GM13976 (cell line): ENCODE measurements around the gene ZDHHC22.

ENCODE experiments used
- DNase-seq: peaks from one replicate; pipeline ENCODE4 v3.0.0; 2012; ENCODE audit warnings: low spot score
- CTCF ChIP-seq: IDR thresholded peaks from 2 replicates; pipeline ENCODE4 v1.5.1; 2012; ENCODE audit warnings: borderline replicate concordance, mild to moderate bottlenecking; ENCODE audit not compliant: insufficient read depth; ENCODE audit errors: extremely low read depth, missing control alignments, control extremely low read depth
- in situ Hi-C: fragments of 300-500 bp; cut with MboI; formaldehyde crosslinking; loops from one replicate; pipeline ENCODE4 v1.12.0; 2022; ENCODE audit warnings: low sequenced_read_pairs, mixed read lengths, inconsistent platforms; ENCODE audit not compliant: unreplicated experiment

The ZDHHC22 gene

GRCh38 chr14:77123381-77124325, 17.9 kb downstream of the ZDHHC22 start:
- TF ChIP-seq CTCF: no peak
- in situ Hi-C loops: no loop called here
- no peak for DNase-seq

- DNase-seq: no peak
- no peak for TF ChIP-seq CTCF
- in situ Hi-C loops: no loop called here
These were observed 19.0 kb downstream of the ZDHHC22 start for GRCh38 chr14:77122526-77123125.

GRCh38 chr14:77120771-77121743, 20.5 kb downstream of the ZDHHC22 start:
- TF ChIP-seq CTCF: no peak
- in situ Hi-C loops: no loop called here
- DNase-seq: peak; percentile 77

GRCh38 chr14:77119851-77120250, 21.7 kb downstream of the ZDHHC22 start:
- in situ Hi-C loops: no loop called here
- no peak for TF ChIP-seq CTCF
- DNase-seq: no peak

- no peak for TF ChIP-seq CTCF
- DNase-seq: no peak
- in situ Hi-C loops: no loop called here
These were observed 25.3 kb downstream of the ZDHHC22 start for GRCh38 chr14:77116172-77116817.
